ENCODE results near the gene TTYH3. TPM values are rescaled to one million over a fixed set of nuclear protein-coding genes. Genes with fewer than 3 reads are reported as not detected.

TTYH3 gene
- total and polyA plus RNA-seq, 9 of the 15 experiments (the other 6 are each of a cell fraction or from before 2014, with no cell fraction given): 0.01 to 5.5 (median 1.1) TPM

DNA sequence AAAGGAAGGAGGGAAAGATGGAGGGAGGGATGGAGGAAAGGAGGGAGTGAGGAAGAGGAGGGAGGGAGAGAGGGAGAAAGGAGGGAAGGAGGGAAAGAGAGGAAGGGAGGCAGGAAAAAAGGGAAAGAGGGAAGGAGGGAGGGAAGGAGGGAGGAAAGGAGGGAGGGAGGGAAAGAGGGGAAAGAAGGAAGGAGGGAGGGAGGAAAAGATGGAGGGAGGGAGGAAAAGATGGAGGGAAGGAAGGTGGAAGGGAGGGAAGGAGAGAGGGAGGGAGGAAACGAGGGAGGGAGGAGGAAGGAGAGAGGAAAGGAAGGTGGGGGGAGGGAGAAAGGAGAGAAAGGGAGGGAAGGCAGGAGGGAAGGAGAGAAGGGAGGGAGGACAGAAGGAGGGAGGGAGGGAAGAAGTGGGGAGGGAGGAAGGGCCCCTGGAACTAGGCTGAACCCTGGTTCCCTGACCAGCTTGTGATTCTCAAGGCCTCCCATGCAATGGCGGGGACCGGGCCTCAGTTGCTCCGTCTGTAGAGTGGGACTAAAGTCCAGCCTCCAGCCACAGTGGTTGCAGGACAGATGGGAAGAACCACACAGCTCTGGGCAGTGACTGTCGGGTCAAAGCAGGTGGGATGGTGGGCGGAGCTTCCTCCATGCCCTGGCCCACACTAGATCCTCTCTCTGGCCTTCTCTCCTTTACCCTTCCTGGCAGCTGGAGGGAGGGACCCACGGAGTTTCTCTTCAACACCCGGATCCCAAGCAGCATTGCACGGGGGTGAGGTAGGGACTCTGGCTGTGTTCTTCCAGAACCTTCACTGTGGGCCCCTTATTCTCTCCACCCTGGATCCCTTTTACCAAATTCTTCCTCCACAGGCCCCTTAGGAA lies 4.3 kb upstream of the TTYH3 start:
- H3K9ac ChIP-seq (ENCODE audit: insufficient read depth in 1 of 2, low read depth in 2 of 2, low read length in 2 of 2): peak overlapping the region in 1 of 2 experiments; percentile 63; a peak in 1 of 4 replicates

More for the DNA sequence above, 4.3 kb upstream of the TTYH3 start:
- H4K20me1 ChIP-seq (replicated peaks; ENCODE audit: control insufficient read depth, insufficient read depth, low read length): no peaks in the 10 kb centered on the region
- intact Hi-C loops (cut with micrococcal nuclease): no loop called here
- ChIA-PET CTCF (ENCODE audit: low intra/inter-chr PET ratio) (no interaction called here), POLR2A (interaction anchor here (0.7 to 1.7 kb wide), 3 partner anchors 9 to 40 kb away, joined by 3 to 6 read pairs (median 3); no protein-coding TSS in a partner anchor)
- in situ Hi-C loops (cut with MboI): no loop called here
- H3K4me3 ChIP-seq: no peak overlapping the region
- no peaks in the 10 kb centered on the region for H3K36me3 ChIP-seq (ENCODE audit: control insufficient read depth, insufficient read depth, low read length)
- WGBS (ENCODE audit: insufficient coverage, low coverage, missing lambda C conversion rate): 27% methylated on average over 7 of the region's 9 CpGs
- TF ChIP-seq ZNF668 (CRISPR knock-in tag; IDR thresholded peaks at IDR 0.05) (no peak), ZNF512 (tag; IDR thresholded peaks at IDR 0.05) (peak; percentile 87), E2F3 (CRISPR knock-in tag; IDR thresholded peaks at IDR 0.05) (no peak), SP1 (CRISPR knock-in tag; IDR thresholded peaks at IDR 0.05) (no peak), BCOR (IDR thresholded peaks at IDR 0.05) (peak; percentile 69; the same call in 1 of the 2 replicates), KDM1A (IDR thresholded peaks at IDR 0.05) (peak; percentile 39 to 54; a peak in 3 of 4 replicates), RBM25 (IDR thresholded peaks at IDR 0.05; ENCODE audit: low read depth, low read length, severe bottlenecking) (peak; percentile 86), MTA1 (IDR thresholded peaks at IDR 0.05; ENCODE audit: borderline replicate concordance) (peak; percentile 51; the same call in 1 of the 2 replicates), OTX1 (CRISPR knock-in tag; IDR thresholded peaks at IDR 0.05) (0 out of 2 replicates have a peak, but pooled peaks have one; percentile 17), HDAC1 (IDR thresholded peaks at IDR 0.05) (peak in 1 of 2 experiments; percentile 39; a peak in 1 of 4 replicates)
- TF ChIP-seq, protein P1, sequence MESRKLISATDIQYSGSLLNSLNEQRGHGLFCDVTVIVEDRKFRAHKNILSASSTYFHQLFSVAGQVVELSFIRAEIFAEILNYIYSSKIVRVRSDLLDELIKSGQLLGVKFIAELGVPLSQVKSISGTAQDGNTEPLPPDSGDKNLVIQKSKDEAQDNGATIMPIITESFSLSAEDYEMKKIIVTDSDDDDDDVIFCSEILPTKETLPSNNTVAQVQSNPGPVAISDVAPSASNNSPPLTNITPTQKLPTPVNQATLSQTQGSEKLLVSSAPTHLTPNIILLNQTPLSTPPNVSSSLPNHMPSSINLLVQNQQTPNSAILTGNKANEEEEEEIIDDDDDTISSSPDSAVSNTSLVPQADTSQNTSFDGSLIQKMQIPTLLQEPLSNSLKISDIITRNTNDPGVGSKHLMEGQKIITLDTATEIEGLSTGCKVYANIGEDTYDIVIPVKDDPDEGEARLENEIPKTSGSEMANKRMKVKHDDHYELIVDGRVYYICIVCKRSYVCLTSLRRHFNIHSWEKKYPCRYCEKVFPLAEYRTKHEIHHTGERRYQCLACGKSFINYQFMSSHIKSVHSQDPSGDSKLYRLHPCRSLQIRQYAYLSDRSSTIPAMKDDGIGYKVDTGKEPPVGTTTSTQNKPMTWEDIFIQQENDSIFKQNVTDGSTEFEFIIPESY (CRISPR knock-in tag; IDR thresholded peaks at IDR 0.05): peak; percentile 48; the same call in 1 of the 2 replicates
- TF ChIP-seq, protein P2, sequence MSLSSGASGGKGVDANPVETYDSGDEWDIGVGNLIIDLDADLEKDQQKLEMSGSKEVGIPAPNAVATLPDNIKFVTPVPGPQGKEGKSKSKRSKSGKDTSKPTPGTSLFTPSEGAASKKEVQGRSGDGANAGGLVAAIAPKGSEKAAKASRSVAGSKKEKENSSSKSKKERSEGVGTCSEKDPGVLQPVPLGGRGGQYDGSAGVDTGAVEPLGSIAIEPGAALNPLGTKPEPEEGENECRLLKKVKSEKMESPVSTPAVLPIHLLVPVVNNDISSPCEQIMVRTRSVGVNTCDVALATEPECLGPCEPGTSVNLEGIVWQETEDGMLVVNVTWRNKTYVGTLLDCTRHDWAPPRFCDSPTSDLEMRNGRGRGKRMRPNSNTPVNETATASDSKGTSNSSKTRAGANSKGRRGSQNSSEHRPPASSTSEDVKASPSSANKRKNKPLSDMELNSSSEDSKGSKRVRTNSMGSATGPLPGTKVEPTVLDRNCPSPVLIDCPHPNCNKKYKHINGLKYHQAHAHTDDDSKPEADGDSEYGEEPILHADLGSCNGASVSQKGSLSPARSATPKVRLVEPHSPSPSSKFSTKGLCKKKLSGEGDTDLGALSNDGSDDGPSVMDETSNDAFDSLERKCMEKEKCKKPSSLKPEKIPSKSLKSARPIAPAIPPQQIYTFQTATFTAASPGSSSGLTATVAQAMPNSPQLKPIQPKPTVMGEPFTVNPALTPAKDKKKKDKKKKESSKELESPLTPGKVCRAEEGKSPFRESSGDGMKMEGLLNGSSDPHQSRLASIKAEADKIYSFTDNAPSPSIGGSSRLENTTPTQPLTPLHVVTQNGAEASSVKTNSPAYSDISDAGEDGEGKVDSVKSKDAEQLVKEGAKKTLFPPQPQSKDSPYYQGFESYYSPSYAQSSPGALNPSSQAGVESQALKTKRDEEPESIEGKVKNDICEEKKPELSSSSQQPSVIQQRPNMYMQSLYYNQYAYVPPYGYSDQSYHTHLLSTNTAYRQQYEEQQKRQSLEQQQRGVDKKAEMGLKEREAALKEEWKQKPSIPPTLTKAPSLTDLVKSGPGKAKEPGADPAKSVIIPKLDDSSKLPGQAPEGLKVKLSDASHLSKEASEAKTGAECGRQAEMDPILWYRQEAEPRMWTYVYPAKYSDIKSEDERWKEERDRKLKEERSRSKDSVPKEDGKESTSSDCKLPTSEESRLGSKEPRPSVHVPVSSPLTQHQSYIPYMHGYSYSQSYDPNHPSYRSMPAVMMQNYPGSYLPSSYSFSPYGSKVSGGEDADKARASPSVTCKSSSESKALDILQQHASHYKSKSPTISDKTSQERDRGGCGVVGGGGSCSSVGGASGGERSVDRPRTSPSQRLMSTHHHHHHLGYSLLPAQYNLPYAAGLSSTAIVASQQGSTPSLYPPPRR (CRISPR knock-in tag; IDR thresholded peaks at IDR 0.05; ENCODE audit: borderline replicate concordance): no peak
- H3K4me1 ChIP-seq (replicated peaks in 1 of 2; ENCODE audit: control insufficient read depth in 2 of 2, insufficient read depth in 2 of 2, low read length in 2 of 2): peaks cover 23 to 57% of the 10 kb centered on the region in 2 experiments
- DNase-seq (ENCODE audit: extremely low read depth in 1 of 4, low spot score in 3 of 4) (no peak), FAIRE-seq (no peak), ATAC-seq (no peak)
- H3K79me2 ChIP-seq (ENCODE audit: control insufficient read depth, insufficient read depth, low read length): no peaks in the 10 kb centered on the region; the same call in 2 of the 3 replicates
- H2AFZ ChIP-seq (ENCODE audit: low read depth, low read length): no peak overlapping the region
- H3K27me3 ChIP-seq (ENCODE audit: control insufficient read depth in 2 of 2, insufficient read depth in 2 of 2, low read length in 2 of 2): no peaks in the 10 kb centered on the region; a peak in 1 of 5 replicates
- BruUV-seq (replicated peaks): no TSS peak
- no peaks in the 10 kb centered on the region for H3K9me1 ChIP-seq (ENCODE audit: control insufficient read depth, insufficient read depth, low read length)
- H3K4me2 ChIP-seq (ENCODE audit: insufficient read depth, low read length): no peak overlapping the region
- H3K9me3 ChIP-seq (replicated peaks; ENCODE audit: control insufficient read depth, insufficient read depth, low read depth, low read length): no peaks in the 10 kb centered on the region
- H3K27ac ChIP-seq (ENCODE audit: extremely low read depth, low read depth, low read length): no peak overlapping the region
